PC-3 (cell line): ENCODE measurements around the gene FIBCD1. TPM values are rescaled to one million over a fixed set of nuclear protein-coding genes. Genes with fewer than 3 reads are reported as not detected.
A peak's percentile ranks its signal among the peaks of the same experiment; 100 is the strongest.

Source experiments
- ATAC-seq: fragments of 200-7000 bp; cut with Tn5 transposase; 2 replicates; pipeline ENCODE4 v1.9.1; 2020; ENCODE audit warnings: mild to moderate bottlenecking, moderate library complexity
- BruUV-seq: library from RNA; stranded (reverse); fragments of 400-500 nt; replicated peaks from 2 replicates; lab custom pipeline; 2021; lab: Mats Ljungman, UMichigan
- CTCF ChIA-PET: fragments of 300-600 bp; sonication (Branson Sonifier 250); formaldehyde crosslinking; loops from one replicate; lab custom pipeline; 2022; ENCODE audit warnings: antibody characterized with exemption; lab: Charles Lee
- POLR2A ChIA-PET: fragments of 300-600 bp; sonication (Branson Sonifier 250); formaldehyde crosslinking; loops from one replicate; lab custom pipeline; 2022; ENCODE audit warnings: antibody characterized with exemption; ENCODE audit not compliant: unreplicated experiment; lab: Charles Lee
- DNase-seq: peaks from one replicate; pipeline ENCODE4 v3.0.0-alpha.2; 2015
- H2AFZ ChIP-seq: fragments of 300-600 bp; sonication (generic); 2 replicates; pipeline ENCODE4 v1.6.0; 2016; ENCODE audit warnings: antibody characterized with exemption, low read length
- H3F3A ChIP-seq: fragments of 300-600 bp; sonication (generic); one replicate; pipeline ENCODE4 v1.6.0; 2017; ENCODE audit warnings: antibody characterized with exemption, low read length, control low read depth, mild to moderate bottlenecking; ENCODE audit not compliant: unreplicated experiment
- H3K27ac ChIP-seq: fragments of 300-600 bp; sonication (generic); 2 replicates; pipeline ENCODE4 v1.5.1; 2016; ENCODE audit warnings: mild to moderate bottlenecking, low read length
- H3K27me3 ChIP-seq: fragments of 300-600 bp; sonication (generic); 2 replicates; pipeline ENCODE4 v1.6.1; 2016; ENCODE audit warnings: low read length, mixed read lengths
- H3K36me3 ChIP-seq: fragments of 300-600 bp; sonication (generic); 2 replicates; pipeline ENCODE4 v1.6.1; 2016; ENCODE audit warnings: low read depth, mixed run types, low read length, mixed read lengths
- H3K4me1 ChIP-seq: fragments of 300-600 bp; sonication (generic); 2 replicates; pipeline ENCODE4 v1.5.1; 2016; ENCODE audit warnings: low read length; ENCODE audit not compliant: insufficient read depth
- H3K4me2 ChIP-seq: fragments of 300-600 bp; sonication (generic); 2 replicates; pipeline ENCODE4 v1.6.0; 2016; ENCODE audit warnings: low read length
- H3K4me3 ChIP-seq: fragments of 300-600 bp; sonication (generic); 2 replicates; pipeline ENCODE4 v1.5.1; 2016; ENCODE audit warnings: mild to moderate bottlenecking, low read length, mixed read lengths
- H3K79me2 ChIP-seq: fragments of 300-600 bp; sonication (generic); 2 replicates; pipeline ENCODE4 v1.6.1; 2017; ENCODE audit warnings: low read length, mixed read lengths
- H3K9ac ChIP-seq: fragments of 300-600 bp; sonication (generic); 2 replicates; pipeline ENCODE4 v1.6.0; 2016; ENCODE audit warnings: mild to moderate bottlenecking, low read length
- H3K9me2 ChIP-seq: fragments of 300-600 bp; sonication (generic); replicated peaks from 2 replicates; pipeline ENCODE4 v1.6.1; 2016; ENCODE audit warnings: mixed run types, low read length, mixed read lengths
- H3K9me3 ChIP-seq: fragments of 300-600 bp; sonication (generic); 2 replicates; pipeline ENCODE4 v1.6.1; 2016; ENCODE audit warnings: low read length, mixed read lengths
- H4K20me1 ChIP-seq: fragments of 300-600 bp; sonication (generic); 2 replicates; pipeline ENCODE4 v1.6.1; 2016; ENCODE audit warnings: low read length, mixed read lengths
- EZH2 ChIP-seq: fragments of 300-600 bp; sonication (generic); IDR thresholded peaks from one replicate; pipeline ENCODE4 v1.6.1; 2017; ENCODE audit warnings: antibody characterized with exemption, mild to moderate bottlenecking, low read length; ENCODE audit not compliant: unreplicated experiment
- EZH2phosphoT487 ChIP-seq: fragments of 300-600 bp; sonication (generic); IDR thresholded peaks from 2 replicates; pipeline ENCODE4 v1.6.1; 2018; ENCODE audit warnings: mild to moderate bottlenecking, antibody characterized with exemption, low read length, borderline replicate concordance
- intact Hi-C: fragments of 100-400 bp; cut with micrococcal nuclease; formaldehyde crosslinking; loops from 2 replicates; pipeline ENCODE4 v1.9.0; 2023
- total RNA-seq: library from RNA; depleted of rRNA; stranded (reverse); fragments of >200 nt; gene quantifications from 2 replicates; pipeline ENCODE4 v1.2.3, GENCODE V29; 2014
- TF ChIP-seq, protein P1 (sequence below): fragments of 300-600 bp; sonication (generic); conservative IDR thresholded peaks from 2 replicates; pipeline ENCODE4 v1.5.1; 2017; ENCODE audit warnings: antibody characterized with exemption, low read depth, mild to moderate bottlenecking, low read length

FIBCD1 gene
- total RNA-seq, 1 experiment from 2014 or later = 8.9 TPM

DNA sequence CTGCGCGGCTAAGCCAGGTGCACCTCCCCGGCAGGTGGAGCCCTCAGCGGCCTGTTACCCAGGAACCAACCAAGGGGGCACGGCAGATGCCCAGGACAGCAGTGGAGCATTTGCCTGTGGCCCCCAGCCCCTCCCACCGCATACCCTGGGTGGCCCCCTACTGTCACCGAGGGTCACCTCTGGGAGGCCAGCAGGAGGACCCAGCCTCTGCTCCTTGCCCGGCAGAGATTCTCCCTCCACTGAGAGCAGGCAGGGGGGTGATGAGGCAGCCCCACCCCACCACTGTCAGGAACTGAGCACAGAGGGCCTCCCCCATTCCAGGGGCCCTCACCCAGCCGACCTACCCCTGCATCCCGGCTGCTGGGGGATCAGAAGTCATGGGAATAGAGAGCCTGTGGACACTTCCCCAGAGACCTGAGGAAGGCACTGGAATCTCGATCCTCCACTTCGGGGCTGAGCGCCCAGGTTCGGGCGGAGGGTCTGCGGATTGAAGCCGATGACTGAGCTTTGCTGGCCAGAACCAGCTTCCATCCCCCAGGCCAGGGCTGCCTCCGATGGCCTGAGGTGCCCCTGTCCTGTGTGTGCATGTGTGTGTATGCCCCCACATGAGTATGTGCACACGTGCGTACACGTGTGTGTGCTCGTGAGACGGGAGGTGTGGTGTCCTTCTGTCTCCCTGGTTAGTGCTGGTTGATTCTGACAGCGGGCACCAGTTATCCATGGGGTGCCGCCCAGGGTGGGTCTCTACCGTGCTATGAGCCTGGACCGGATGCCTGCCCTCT is 42.6 kb downstream of the FIBCD1 start, which contains the start of gene QRFP:
TSS of gene QRFP (minus strand) at position 580 of the 782 bp plus-strand sequence. CDS start 2,974 bp downstream, outside the sequence.
- H3K4me1 ChIP-seq = no peaks in the 10 kb centered on the region
- no peaks in the 10 kb centered on the region for H3F3A ChIP-seq
- no peaks in the 10 kb centered on the region for H3K9me3 ChIP-seq
- H3K9me2 ChIP-seq = no peaks in the 10 kb centered on the region
- POLR2A ChIA-PET = no interaction called here
- H3K36me3 ChIP-seq = no peaks in the 10 kb centered on the region
- no peak within 1 kb of the TSS for H3K4me3 ChIP-seq
- H3K27ac ChIP-seq = no peak within 1 kb of the TSS
- no peaks in the 10 kb centered on the region for H3K79me2 ChIP-seq
- ATAC-seq = no peak
- no peaks in the 10 kb centered on the region for H3K27me3 ChIP-seq
- CTCF ChIA-PET = interaction anchor here (0.6 kb wide), 1 partner anchor 102 kb away, joined by 3 read pairs; no protein-coding TSS in a partner anchor
- DNase-seq = peak; percentile 7
- H3K4me2 ChIP-seq = no peak within 1 kb of the TSS
- no peak for TF ChIP-seq EZH2
- TF ChIP-seq EZH2phosphoT487 = no peak
- TF ChIP-seq, protein P1, sequence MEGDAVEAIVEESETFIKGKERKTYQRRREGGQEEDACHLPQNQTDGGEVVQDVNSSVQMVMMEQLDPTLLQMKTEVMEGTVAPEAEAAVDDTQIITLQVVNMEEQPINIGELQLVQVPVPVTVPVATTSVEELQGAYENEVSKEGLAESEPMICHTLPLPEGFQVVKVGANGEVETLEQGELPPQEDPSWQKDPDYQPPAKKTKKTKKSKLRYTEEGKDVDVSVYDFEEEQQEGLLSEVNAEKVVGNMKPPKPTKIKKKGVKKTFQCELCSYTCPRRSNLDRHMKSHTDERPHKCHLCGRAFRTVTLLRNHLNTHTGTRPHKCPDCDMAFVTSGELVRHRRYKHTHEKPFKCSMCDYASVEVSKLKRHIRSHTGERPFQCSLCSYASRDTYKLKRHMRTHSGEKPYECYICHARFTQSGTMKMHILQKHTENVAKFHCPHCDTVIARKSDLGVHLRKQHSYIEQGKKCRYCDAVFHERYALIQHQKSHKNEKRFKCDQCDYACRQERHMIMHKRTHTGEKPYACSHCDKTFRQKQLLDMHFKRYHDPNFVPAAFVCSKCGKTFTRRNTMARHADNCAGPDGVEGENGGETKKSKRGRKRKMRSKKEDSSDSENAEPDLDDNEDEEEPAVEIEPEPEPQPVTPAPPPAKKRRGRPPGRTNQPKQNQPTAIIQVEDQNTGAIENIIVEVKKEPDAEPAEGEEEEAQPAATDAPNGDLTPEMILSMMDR = no peak; the same call in 1 of the 2 replicates
- no peak within 1 kb of the TSS for H2AFZ ChIP-seq
- intact Hi-C loops = loop anchor here (5.0 kb wide), 1 partner anchor 36 kb away; no protein-coding TSS in a partner anchor
- no peaks in the 10 kb centered on the region for H4K20me1 ChIP-seq
- no TSS peak for BruUV-seq
- no peak within 1 kb of the TSS for H3K9ac ChIP-seq

DNA sequence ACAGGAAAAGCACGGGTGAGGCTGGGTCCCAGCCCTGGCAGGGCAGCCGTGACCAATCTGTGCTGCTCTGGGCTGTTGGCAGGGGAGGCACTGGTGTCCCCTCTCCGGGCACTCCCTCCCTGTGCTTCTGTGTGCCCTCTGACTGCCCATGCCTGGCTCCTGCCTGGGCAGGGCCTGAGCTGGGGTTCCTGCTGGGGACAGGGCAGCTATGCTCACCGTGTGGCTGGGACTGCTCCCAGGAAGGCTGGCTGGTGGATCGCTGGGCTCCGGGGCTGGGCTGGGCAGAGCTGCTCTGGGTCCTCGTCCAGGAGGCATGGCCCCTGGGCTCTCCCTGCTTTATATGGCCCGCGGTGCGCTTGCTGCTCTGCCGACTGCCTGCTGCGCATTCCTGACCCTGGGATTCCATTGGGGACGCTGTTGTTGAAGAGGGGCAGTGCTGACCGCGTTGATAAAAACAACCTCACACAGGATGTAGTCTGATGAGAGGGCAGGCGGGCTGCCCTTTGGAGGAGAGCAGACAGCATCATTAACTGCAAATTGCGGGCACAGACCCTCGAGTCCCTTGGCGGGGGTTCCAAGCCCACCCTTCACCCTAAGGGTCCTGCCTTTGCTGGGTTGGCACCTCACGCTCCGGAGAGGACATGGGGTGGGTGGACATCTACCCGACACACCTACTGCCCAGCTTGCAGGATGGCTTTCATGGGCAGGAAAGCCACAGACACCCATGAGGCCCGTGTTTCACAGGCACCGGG is 43.4 kb downstream of the FIBCD1 start:
- Histone ChIP-seq H3K36me3 (no peaks in the 10 kb centered on the region), H3K4me2 (no peak overlapping the region), H3K4me1 (no peaks in the 10 kb centered on the region), H3K79me2 (no peaks in the 10 kb centered on the region), H3K9me2 (no peaks in the 10 kb centered on the region), H3K9me3 (no peaks in the 10 kb centered on the region), H2AFZ (no peak overlapping the region), H3K9ac (no peak overlapping the region), H4K20me1 (no peaks in the 10 kb centered on the region), H3K4me3 (no peak overlapping the region), H3K27me3 (no peaks in the 10 kb centered on the region), H3F3A (no peaks in the 10 kb centered on the region), H3K27ac (no peak overlapping the region)
- CTCF ChIA-PET = interaction anchor here (0.6 to 0.7 kb wide), 2 partner anchors 37 to 103 kb away, joined by 3 to 4 read pairs; no protein-coding TSS in a partner anchor
- no TSS peak for BruUV-seq
- DNase-seq = no peak
- peak; percentile 25; the same call in 1 of the 2 replicates for ATAC-seq
- TF ChIP-seq, protein P1 = no peak
- TF ChIP-seq EZH2 (no peak), EZH2phosphoT487 (no peak)
- intact Hi-C loops = loop anchor here (5.0 kb wide), 1 partner anchor 37 kb away; no protein-coding TSS in a partner anchor
- POLR2A ChIA-PET = interaction anchor here (0.6 kb wide), 1 partner anchor 37 kb away, joined by 4 read pairs; no protein-coding TSS in a partner anchor
